RKO (cell line): Measurements from ENCODE around the gene LTF.

ENCODE experiments used
- DNase-seq: peaks from one replicate; pipeline ENCODE4 v3.0.0-alpha.2; 2016; ENCODE audit warnings: low spot score

LTF gene

GRCh38 chr3:46468753-46469600 is 4.3 kb upstream of the LTF start:
- DNase-seq: no peak

- DNase-seq: no peak
These were observed 2.9 kb upstream of the LTF start for GRCh38 chr3:46467562-46467961.

GRCh38 chr3:46466871-46467403 is 2.2 kb upstream of the LTF start:
- DNase-seq: no peak

GRCh38 chr3:46466273-46466672 is 1.6 kb upstream of the LTF start:
- no peak for DNase-seq

- no peak for DNase-seq
These were observed 453 bp upstream of the LTF start for GRCh38 chr3:46465196-46465520.

- no peak for DNase-seq
These were observed 850 bp downstream of the LTF start for GRCh38 chr3:46463868-46464241.

GRCh38 chr3:46463120-46463867 is 1.4 kb downstream of the LTF start:
- no peak for DNase-seq

- no peak for DNase-seq
These were observed 2.2 kb downstream of the LTF start for GRCh38 chr3:46462511-46462910.

- no peak for DNase-seq
These were observed 2.6 kb downstream of the LTF start for GRCh38 chr3:46462111-46462510.

GRCh38 chr3:46460051-46460450 is 4.7 kb downstream of the LTF start:
- no peak for DNase-seq

GRCh38 chr3:46456118-46456517 is 8.6 kb downstream of the LTF start:
- DNase-seq: no peak

- no peak for DNase-seq
These were observed 9.2 kb downstream of the LTF start for GRCh38 chr3:46455231-46456115.

GRCh38 chr3:46454606-46455005 is 10.1 kb downstream of the LTF start:
- no peak for DNase-seq

- no peak for DNase-seq
These were observed 10.5 kb downstream of the LTF start for GRCh38 chr3:46454209-46454595.

- DNase-seq: no peak
These were observed 11.0 kb downstream of the LTF start for GRCh38 chr3:46453526-46454208.

- peak; percentile 11 for DNase-seq
These were observed 14.8 kb downstream of the LTF start for GRCh38 chr3:46449755-46450552.

- no peak for DNase-seq
These were observed 16.0 kb downstream of the LTF start for GRCh38 chr3:46448721-46449120.

GRCh38 chr3:46447228-46447985 is 17.3 kb downstream of the LTF start:
- no peak for DNase-seq

- DNase-seq: no peak
These were observed 21.9 kb downstream of the LTF start for GRCh38 chr3:46442576-46443530.
